Mesendoderm (in vitro differentiated cells): ENCODE measurements around the gene SPACA7.

ENCODE experiments used
- DNase-seq: peaks from one replicate; pipeline ENCODE4 v3.0.0; 2013
- H2AK5ac ChIP-seq: 2 replicates; pipeline ENCODE4 v1.6.1; 2013; ENCODE audit warnings: low read length, inconsistent platforms
- H2BK120ac ChIP-seq: 2 replicates; pipeline ENCODE4 v1.6.1; 2013; ENCODE audit warnings: low read depth, mild to moderate bottlenecking, low read length, moderate library complexity, mixed read lengths
- H2BK15ac ChIP-seq: replicated peaks from 2 replicates; pipeline ENCODE4 v1.6.1; 2013; ENCODE audit warnings: low read depth, mild to moderate bottlenecking, moderate library complexity
- H2BK5ac ChIP-seq: 2 replicates; pipeline ENCODE4 v1.6.1; 2013; ENCODE audit warnings: low read length, inconsistent platforms
- H3K18ac ChIP-seq: 2 replicates; pipeline ENCODE4 v1.6.1; 2013; ENCODE audit warnings: mild to moderate bottlenecking, low read length, mixed read lengths
- H3K23ac ChIP-seq: one replicate; pipeline ENCODE4 v1.6.1; 2013; ENCODE audit warnings: low read length
- H3K27ac ChIP-seq: 2 replicates; pipeline ENCODE4 v1.5.1; 2013; ENCODE audit warnings: low read depth, mild to moderate bottlenecking, inconsistent platforms, low read length, moderate library complexity
- H3K27me3 ChIP-seq: 2 replicates; pipeline ENCODE4 v1.6.1; 2013; ENCODE audit warnings: low read length, control low read depth, mild to moderate bottlenecking, inconsistent platforms; ENCODE audit not compliant: insufficient read depth, poor library complexity
- H3K36me3 ChIP-seq: 2 replicates; pipeline ENCODE4 v1.6.1; 2013; ENCODE audit warnings: low read length, inconsistent platforms; ENCODE audit not compliant: control insufficient read depth, insufficient read depth
- H3K4ac ChIP-seq: one replicate; pipeline ENCODE4 v1.6.1; 2013; ENCODE audit warnings: low read depth, mild to moderate bottlenecking, low read length, moderate library complexity
- H3K4me1 ChIP-seq: 2 replicates; pipeline ENCODE4 v1.6.1; 2013; ENCODE audit warnings: low read depth, low read length, inconsistent platforms; ENCODE audit not compliant: control insufficient read depth
- H3K4me2 ChIP-seq: 2 replicates; pipeline ENCODE4 v1.6.1; 2013; ENCODE audit warnings: low read length
- H3K4me3 ChIP-seq: 2 replicates; pipeline ENCODE4 v1.5.1; 2013; ENCODE audit warnings: mild to moderate bottlenecking, low read length
- H3K56ac ChIP-seq: one replicate; pipeline ENCODE4 v1.6.1; 2013; ENCODE audit warnings: low read length
- H3K79me1 ChIP-seq: 2 replicates; pipeline ENCODE4 v1.6.1; 2013; ENCODE audit warnings: low read length, inconsistent platforms
- H3K79me2 ChIP-seq: 2 replicates; pipeline ENCODE4 v1.6.1; 2013; ENCODE audit warnings: mild to moderate bottlenecking, low read length; ENCODE audit not compliant: control insufficient read depth, insufficient read depth
- H3K9ac ChIP-seq: 2 replicates; pipeline ENCODE4 v1.6.1; 2013; ENCODE audit warnings: low read length, inconsistent platforms
- H4K5ac ChIP-seq: one replicate; pipeline ENCODE4 v1.6.1; 2013; ENCODE audit warnings: low read length
- H4K8ac ChIP-seq: one replicate; pipeline ENCODE4 v1.6.1; 2013; ENCODE audit warnings: low read depth, mild to moderate bottlenecking, control low read depth, low read length, moderate library complexity
- WGBS: extraction: QIAGEN DNeasy Blood & Tissue Kit; methylation state at CpG from one replicate; pipeline ENCODE4 v1.1.7; 2013; ENCODE audit warnings: low lambda C conversion rate, missing lambda C conversion rate; ENCODE audit not compliant: insufficient coverage; ENCODE audit errors: extremely low coverage; 5-methylcytosine and 5-hydroxymethylcytosine counted together

Gene SPACA7

GRCh38 chr13:112330479-112331381 lies 45.4 kb upstream of the SPACA7 start:
- no CpG with 5 or more reads among the region's 78 CpGs for WGBS
- H3K23ac ChIP-seq = no peak overlapping the region
- H3K4me3 ChIP-seq = no peak overlapping the region

DNA sequence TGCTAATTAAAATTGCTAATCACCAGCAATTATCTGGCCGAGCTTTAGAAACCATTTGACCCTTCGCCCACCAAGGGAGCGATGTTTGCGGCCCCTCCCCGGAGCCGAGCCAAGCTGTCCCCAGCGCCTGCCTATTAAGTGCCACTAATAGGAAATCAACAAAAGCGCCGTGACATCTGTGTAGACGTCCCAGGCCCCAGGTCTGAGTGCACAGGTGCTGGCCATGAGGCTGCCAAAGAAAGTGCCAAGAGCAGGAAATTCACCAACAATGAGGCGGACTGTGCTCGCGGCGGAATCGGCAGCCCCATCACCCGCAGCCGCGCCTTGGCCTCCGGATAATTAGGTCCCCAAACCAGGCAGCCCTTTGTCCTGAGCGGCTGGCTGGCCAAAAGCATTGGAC lies 44.5 kb upstream of the SPACA7 start:
- Histone ChIP-seq H3K4me1 (no peaks in the 10 kb centered on the region), H3K27ac (no peak overlapping the region), H4K5ac (no peak overlapping the region), H2BK15ac (no peak overlapping the region), H3K27me3 (peaks cover 12% of the 10 kb centered on the region), H3K79me2 (no peaks in the 10 kb centered on the region), H3K4me2 (no peak overlapping the region), H3K79me1 (no peaks in the 10 kb centered on the region), H3K18ac (no peak overlapping the region), H3K9ac (no peak overlapping the region), H2AK5ac (no peak overlapping the region), H4K8ac (no peak overlapping the region), H3K4ac (no peak overlapping the region), H3K23ac (no peak overlapping the region), H3K36me3 (no peaks in the 10 kb centered on the region), H3K56ac (no peak overlapping the region), H3K4me3 (no peak overlapping the region), H2BK120ac (no peak overlapping the region), H2BK5ac (no peak overlapping the region)
- DNase-seq = no peak
- WGBS = no CpG with 5 or more reads among the region's 20 CpGs

More at GRCh38 chr13:112330479-112331381, 45.4 kb upstream of the SPACA7 start:
- H4K5ac ChIP-seq = no peak overlapping the region
- H4K8ac ChIP-seq = no peak overlapping the region
- H3K4ac ChIP-seq = no peak overlapping the region
- H3K79me1 ChIP-seq = no peaks in the 10 kb centered on the region
- H3K36me3 ChIP-seq = no peaks in the 10 kb centered on the region
- H3K4me1 ChIP-seq = no peaks in the 10 kb centered on the region
- no peak overlapping the region for H2BK15ac ChIP-seq
- peaks cover 12% of the 10 kb centered on the region for H3K27me3 ChIP-seq
- DNase-seq = no peak
- H3K4me2 ChIP-seq = no peak overlapping the region
- no peak overlapping the region for H2BK120ac ChIP-seq
- no peak overlapping the region for H3K27ac ChIP-seq
- H3K79me2 ChIP-seq = no peaks in the 10 kb centered on the region
- no peak overlapping the region for H2BK5ac ChIP-seq
- no peak overlapping the region for H3K18ac ChIP-seq
- no peak overlapping the region for H3K56ac ChIP-seq
- H2AK5ac ChIP-seq = no peak overlapping the region
- H3K9ac ChIP-seq = no peak overlapping the region

DNA sequence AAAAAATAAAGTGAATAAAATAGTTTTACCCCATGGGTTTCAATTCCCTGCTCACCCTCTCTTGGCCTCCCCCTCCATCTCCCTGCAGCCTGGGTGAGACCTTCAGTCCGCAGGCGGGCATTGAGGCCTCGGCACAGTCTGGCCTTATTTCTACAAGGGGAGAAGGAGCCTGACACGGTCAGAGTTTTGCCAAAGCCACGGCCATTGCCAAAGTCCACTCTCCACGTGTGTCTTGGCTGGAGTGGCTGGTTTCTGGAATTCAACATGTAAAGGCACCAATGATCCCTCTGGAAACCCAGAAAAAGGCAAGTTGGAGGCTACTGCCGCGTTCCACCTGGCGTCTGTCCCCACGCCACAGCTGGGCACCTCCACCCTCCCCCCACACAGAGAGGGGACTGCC lies 43.4 kb upstream of the SPACA7 start:
- Histone ChIP-seq H3K79me2 (no peaks in the 10 kb centered on the region), H3K79me1 (no peaks in the 10 kb centered on the region), H3K23ac (no peak overlapping the region), H2AK5ac (no peak overlapping the region), H3K18ac (no peak overlapping the region), H3K27me3 (peaks cover 12% of the 10 kb centered on the region), H3K4me3 (no peak overlapping the region), H2BK120ac (no peak overlapping the region), H2BK15ac (no peak overlapping the region), H4K8ac (no peak overlapping the region), H4K5ac (no peak overlapping the region), H2BK5ac (no peak overlapping the region), H3K4ac (no peak overlapping the region), H3K56ac (no peak overlapping the region), H3K4me1 (no peaks in the 10 kb centered on the region), H3K36me3 (no peaks in the 10 kb centered on the region), H3K9ac (no peak overlapping the region), H3K27ac (no peak overlapping the region), H3K4me2 (no peak overlapping the region)
- WGBS = no CpG with 5 or more reads among the region's 10 CpGs
- DNase-seq = no peak

DNA sequence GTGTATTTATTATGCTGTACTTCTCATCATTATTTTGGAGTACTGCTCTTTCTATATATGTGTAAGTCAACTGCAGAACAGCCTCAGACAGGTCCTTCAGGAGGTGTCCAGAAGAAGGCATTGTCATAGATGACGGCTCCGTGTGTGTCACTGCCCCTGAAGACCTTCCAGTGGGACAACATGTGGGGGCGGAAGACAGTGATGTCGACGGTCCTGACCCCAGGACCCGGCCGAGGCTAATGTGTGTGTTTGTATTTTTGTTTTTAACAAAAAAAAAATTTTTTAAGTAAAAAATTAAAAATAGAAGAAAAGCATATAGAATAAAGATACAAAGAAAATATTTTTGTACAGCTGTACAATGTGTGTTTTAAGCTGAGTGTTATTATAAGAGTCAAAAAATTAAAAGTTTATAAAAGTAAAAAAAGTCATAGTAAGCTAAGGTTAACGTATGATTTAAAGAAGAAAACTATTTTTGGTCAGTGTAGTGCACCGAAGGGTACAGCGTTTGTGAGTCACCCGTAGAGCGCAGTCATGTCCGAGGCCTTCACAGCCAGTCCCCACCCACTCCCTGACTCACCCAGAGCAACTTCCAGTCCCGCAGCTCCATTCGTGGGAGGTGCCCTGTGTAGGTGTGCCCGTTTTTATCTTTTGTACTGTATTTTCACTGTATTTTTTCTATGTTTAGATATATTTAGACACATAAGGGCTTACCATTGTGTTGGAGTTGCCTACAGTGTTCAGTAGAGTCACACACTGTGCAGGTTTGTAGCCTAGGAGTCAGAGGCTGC lies 42.2 kb upstream of the SPACA7 start:
- Histone ChIP-seq H2BK120ac (no peak overlapping the region), H3K9ac (no peak overlapping the region), H3K36me3 (no peaks in the 10 kb centered on the region), H2BK15ac (no peak overlapping the region), H3K18ac (no peak overlapping the region), H4K8ac (no peak overlapping the region), H3K27me3 (peaks cover 12% of the 10 kb centered on the region), H3K23ac (no peak overlapping the region), H4K5ac (no peak overlapping the region), H3K56ac (no peak overlapping the region), H3K4me2 (no peak overlapping the region), H2AK5ac (no peak overlapping the region), H3K4ac (no peak overlapping the region), H3K4me3 (no peak overlapping the region), H3K79me2 (no peaks in the 10 kb centered on the region), H2BK5ac (no peak overlapping the region), H3K4me1 (no peaks in the 10 kb centered on the region), H3K27ac (no peak overlapping the region), H3K79me1 (no peaks in the 10 kb centered on the region)
- no CpG with 5 or more reads among the region's 16 CpGs for WGBS
- no peak for DNase-seq

- WGBS = no CpG with 5 or more reads among the region's 9 CpGs
- H3K9ac ChIP-seq = no peak overlapping the region
Measured at GRCh38 chr13:112335135-112335534, 41.0 kb upstream of the SPACA7 start.

More at GRCh38 chr13:112335135-112335534, 41.0 kb upstream of the SPACA7 start:
- no peak overlapping the region for H3K4ac ChIP-seq
- H3K27me3 ChIP-seq = peaks cover 12% of the 10 kb centered on the region
- H4K8ac ChIP-seq = no peak overlapping the region
- H4K5ac ChIP-seq = no peak overlapping the region
- H3K79me1 ChIP-seq = no peaks in the 10 kb centered on the region
- H3K27ac ChIP-seq = no peak overlapping the region
- no peak for DNase-seq
- H3K18ac ChIP-seq = no peak overlapping the region
- H2BK5ac ChIP-seq = no peak overlapping the region
- H3K4me1 ChIP-seq = no peaks in the 10 kb centered on the region
- no peak overlapping the region for H3K4me2 ChIP-seq
- H3K23ac ChIP-seq = no peak overlapping the region
- H2BK15ac ChIP-seq = no peak overlapping the region
- no peak overlapping the region for H3K56ac ChIP-seq
- H2BK120ac ChIP-seq = no peak overlapping the region
- no peaks in the 10 kb centered on the region for H3K79me2 ChIP-seq
- H3K4me3 ChIP-seq = no peak overlapping the region
- H3K36me3 ChIP-seq = no peaks in the 10 kb centered on the region
- H2AK5ac ChIP-seq = no peak overlapping the region
